Stimulated activated memory B cell treated with anti-CD40 and anti-IgM and Interleukin-4, amounts not matched to agents 10 μg/mL and 1 μg/mL and 100 μg/mL, for 72 hours (primary cell): Measurements from ENCODE around the gene RPP25.

ENCODE experiments used
- ATAC-seq: fragments of 150-1000 bp; cut with Tn5 transposase; 2 replicates; pipeline ENCODE4 v1.10.0; 2021
- H3K27ac Mint-ChIP-seq: one replicate; pipeline ENCODE4 v1.8.0; 2022; ENCODE audit warnings: mild to moderate bottlenecking, mixed read lengths
- H3K27me3 Mint-ChIP-seq: one replicate; pipeline ENCODE4 v1.8.0; 2022; ENCODE audit warnings: mixed read lengths
- H3K36me3 Mint-ChIP-seq: one replicate; pipeline ENCODE4 v1.8.0; 2022; ENCODE audit warnings: mixed read lengths
- H3K4me1 Mint-ChIP-seq: one replicate; pipeline ENCODE4 v1.8.0; 2022; ENCODE audit warnings: mixed read lengths
- H3K4me3 Mint-ChIP-seq: one replicate; pipeline ENCODE4 v1.8.0; 2022; ENCODE audit warnings: mild to moderate bottlenecking, moderate library complexity, mixed read lengths
- H3K9me3 Mint-ChIP-seq: one replicate; pipeline ENCODE4 v1.8.0; 2022; ENCODE audit warnings: mixed read lengths

The RPP25 gene

GRCh38 chr15:74908635-74909034 is 47.9 kb downstream of the RPP25 start:
- no peaks in the 10 kb centered on the region for H3K27me3 Mint-ChIP-seq
- peaks cover 27% of the 10 kb centered on the region for H3K4me1 Mint-ChIP-seq
- H3K27ac Mint-ChIP-seq, result no peak overlapping the region
- no peaks in the 10 kb centered on the region for H3K9me3 Mint-ChIP-seq
- no peak overlapping the region for H3K4me3 Mint-ChIP-seq
- no peak for ATAC-seq
- H3K36me3 Mint-ChIP-seq, result peaks cover 8% of the 10 kb centered on the region

DNA sequence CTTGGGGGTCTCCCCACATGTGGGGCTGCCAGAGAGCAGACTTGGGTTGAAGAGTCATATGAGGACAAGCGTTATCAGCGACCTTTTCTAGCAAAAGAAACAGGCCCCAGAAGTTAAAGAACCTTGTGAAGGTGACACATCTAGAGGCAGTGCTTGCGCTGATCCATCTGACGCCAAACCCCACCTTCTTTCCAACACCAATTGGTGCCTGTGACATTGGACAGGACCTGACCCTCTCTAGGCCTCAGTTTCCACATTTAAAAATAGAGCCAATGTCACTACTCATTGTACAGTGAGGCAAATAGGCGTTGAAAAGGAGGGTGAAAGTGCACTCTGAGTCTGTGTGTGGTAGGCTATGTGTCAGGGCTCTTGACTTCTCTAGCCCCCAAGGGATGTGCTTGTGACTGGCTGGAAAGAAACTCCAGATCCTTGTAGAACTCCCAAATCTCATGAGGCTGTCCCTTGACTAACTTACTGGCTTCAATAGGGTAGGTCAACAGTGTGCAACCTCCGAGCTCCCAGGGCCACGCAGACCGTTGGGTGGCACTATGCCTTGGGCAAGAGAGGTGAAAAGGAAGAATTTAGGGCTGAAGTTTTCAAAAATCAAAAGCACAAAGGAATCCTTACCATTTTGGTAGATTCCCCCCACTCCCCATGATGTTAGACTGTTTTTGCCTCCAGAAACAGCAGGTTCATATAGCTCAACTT is 49.3 kb downstream of the RPP25 start:
- Mint-ChIP-seq H3K27me3 (no peaks in the 10 kb centered on the region), H3K4me3 (peak overlapping the region; percentile 96), H3K36me3 (peaks cover 17% of the 10 kb centered on the region), H3K4me1 (peaks cover 31% of the 10 kb centered on the region), H3K27ac (peak overlapping the region; percentile 99), H3K9me3 (no peaks in the 10 kb centered on the region)
- ATAC-seq, result no peak

DNA sequence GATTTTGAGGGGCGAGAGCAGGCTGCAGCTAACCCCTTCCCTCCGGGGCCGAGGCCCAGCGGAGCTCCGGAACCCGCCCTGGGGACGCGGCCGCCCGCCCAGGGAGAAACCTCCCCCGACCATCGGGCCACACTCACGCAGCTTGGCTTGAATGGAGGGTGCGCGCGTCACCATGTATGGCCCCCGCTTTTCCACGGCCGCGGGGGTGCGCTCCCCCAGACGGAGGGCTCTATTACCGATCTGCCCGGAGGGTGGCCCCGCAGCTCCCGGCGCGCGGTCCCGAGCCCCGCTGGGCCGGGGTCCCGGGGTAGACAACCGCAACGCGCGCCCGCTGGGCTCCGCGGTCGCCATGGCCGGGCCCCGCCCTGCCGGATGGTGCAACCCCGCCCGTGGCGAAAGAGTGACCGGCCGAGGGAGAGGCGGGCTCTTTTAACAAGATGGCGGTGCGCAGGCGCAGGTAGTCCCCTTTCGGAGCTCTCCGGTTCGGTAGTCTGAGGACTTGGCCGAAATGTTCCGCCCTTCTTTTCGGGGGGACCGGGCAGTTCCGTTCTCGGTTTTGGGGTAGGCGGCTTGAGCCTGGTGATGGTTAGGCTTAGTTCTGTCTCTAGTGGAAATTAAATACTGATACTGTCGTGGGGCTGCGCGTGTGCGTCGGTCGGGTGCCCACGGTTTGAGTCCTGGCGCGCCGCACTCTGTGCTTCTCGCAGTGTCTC is 50.0 kb downstream of the RPP25 start, which contains the start of gene FAM219B:
Gene FAM219B, minus strand, starts transcription at position 402 of the 713 bp plus-strand sequence. Its CDS starts 51 bp downstream, at position 351.
- Mint-ChIP-seq H3K4me3 (peak within 1 kb of the TSS; percentile 96), H3K27me3 (no peaks in the 10 kb centered on the region), H3K36me3 (peaks cover 22% of the 10 kb centered on the region), H3K4me1 (peaks cover 38% of the 10 kb centered on the region), H3K27ac (peak within 1 kb of the TSS; percentile 99), H3K9me3 (no peaks in the 10 kb centered on the region)
- peak; percentile 96 for ATAC-seq

GRCh38 chr15:74906067-74906449 is 50.5 kb downstream of the RPP25 start:
- Mint-ChIP-seq H3K27me3 (no peaks in the 10 kb centered on the region), H3K36me3 (peaks cover 22% of the 10 kb centered on the region), H3K4me3 (peak overlapping the region; percentile 96), H3K27ac (peak overlapping the region; percentile 99), H3K9me3 (no peaks in the 10 kb centered on the region), H3K4me1 (peaks cover 43% of the 10 kb centered on the region)
- ATAC-seq, result peak; percentile 48
